Right kidney (tissue), 1 donor: ENCODE data around the gene ATF7IP.
"Not testable (repeated sequence)": the region's sequence is repeated elsewhere in the genome, so short reads cannot be mapped to it uniquely, and the experiment has no call there.

ENCODE experiments used
- DNase-seq: peaks from one replicate; pipeline ENCODE4 v3.0.0-alpha.2; 2016

The ATF7IP gene

DNA sequence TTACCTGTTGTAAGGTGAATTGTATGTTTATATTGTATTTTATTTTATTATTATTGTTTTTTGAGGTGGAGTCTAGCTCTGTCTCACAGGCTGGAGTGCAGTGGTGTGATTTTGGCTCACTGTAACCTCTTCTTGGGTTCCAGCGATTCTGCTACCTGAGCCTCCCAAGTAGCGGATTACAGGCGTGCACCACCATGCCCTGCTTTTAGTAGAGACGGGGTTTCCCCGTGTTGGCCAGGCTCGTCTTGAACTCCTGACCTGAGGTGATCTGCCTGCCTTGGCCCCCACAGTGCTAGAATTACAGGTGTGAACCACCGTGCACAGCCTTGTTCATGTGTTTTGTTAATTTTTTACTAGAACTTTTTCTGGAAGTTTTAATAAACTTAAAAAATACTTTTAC lies 3.8 kb downstream of the ATF7IP start:
- no peak for DNase-seq

DNA sequence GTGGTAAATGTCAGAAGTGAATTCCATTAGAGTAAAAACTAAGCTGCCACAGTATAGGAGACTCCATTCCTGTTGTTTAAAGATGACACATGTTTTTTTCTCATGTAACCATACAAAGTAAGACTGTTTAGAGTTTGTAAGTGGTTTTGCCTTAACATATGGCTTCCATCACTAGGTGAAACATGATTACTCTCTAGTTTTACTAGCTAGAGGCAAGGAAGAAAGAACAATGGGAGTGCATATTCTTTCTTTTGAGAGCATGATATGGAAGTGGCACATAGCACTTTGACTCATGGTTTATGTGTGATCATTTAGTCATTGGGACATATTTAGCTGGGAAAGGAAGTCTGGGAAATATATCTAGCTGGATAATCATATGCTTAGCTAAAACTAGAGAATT lies 7.7 kb downstream of the ATF7IP start:
- DNase-seq: no peak

DNA sequence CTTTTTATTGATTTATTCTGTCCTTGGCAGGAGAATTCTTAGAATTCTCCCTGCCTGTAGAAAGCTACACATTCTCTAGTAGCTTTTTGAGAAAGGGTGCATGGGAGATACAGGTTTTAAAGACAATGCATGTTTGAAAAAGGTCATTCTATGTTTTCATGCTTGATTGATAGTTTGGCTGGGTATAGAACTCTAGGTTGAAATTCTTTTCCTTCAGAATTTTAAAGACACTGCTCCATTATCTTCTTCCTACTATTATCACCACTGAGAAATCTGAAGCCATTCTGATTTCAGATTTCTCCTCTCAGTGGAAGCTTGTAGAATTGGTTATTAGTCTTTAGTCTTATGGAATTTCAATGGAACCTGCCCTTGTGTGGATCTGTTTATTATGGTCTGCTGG lies 14.0 kb downstream of the ATF7IP start:
- no peak for DNase-seq

DNA sequence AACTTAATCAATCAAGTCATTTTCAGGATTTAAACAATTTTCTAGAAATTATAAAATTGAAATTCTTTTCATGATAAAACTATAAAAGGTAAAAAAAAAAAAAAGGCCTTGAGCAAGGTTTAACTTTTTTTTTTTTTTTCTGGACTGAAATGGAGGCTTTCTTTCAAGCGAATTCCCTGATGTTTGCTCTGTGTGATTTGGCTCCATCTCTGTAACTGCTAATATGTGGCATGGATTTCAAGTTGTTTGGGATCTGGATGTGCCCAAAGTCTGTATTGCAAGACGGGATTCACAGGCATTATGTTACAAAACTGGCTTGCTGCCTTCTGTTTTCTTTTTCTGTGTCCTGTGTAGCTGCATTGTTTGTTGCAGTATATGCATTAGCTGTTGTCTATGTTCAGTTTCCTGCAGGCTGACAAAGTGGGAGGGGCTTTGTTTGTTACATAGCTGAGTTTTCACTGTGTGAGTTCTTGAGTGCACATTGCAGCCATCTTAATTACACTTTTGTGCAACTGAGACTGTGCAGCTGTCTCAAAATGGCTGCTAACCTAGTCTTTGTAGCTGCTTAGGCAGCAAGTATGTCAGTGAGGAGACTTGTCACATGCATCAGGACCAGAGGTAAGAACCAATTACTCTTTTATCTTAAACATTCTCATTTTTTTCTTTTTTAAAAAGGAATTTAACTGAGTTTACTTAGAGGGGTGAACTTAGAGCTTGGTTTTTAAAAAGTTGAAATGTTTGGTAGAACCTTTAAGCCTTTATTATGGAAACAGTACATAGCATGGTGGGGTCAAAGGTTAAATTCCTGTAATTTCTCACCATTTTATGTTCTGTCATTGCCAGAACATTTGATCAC lies 19.5 kb downstream of the ATF7IP start:
- DNase-seq: peak; percentile 75

DNA sequence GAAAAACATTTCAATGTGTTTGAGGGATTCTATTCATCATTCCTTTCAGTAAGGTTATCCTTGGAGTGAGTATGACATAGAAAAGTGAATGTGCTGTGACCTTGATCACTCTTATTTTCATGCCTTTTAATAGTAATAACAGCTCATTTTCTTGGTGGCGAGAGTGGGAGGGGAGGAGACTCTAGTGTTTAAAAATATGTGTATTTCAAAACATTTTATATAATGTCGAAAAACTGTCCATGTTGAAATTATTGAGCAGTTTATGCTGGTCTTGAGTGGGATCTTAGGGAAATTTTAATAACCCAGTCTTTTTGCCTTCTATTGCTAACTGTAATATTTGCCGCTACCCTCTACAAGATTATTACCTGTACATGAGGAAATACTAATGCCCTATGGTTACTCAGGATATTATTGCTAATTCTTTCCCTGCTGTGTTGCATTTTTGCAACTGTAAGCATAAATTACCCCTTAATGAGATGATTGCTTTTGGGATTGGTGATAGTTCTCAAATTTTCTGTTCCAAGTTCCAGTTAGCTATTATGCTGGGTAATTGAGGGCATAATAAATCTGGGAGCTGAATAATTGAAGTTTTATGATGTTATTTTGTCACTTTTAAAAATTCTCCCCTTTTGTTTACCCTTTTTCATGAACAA lies 21.9 kb downstream of the ATF7IP start:
- no peak for DNase-seq

DNA sequence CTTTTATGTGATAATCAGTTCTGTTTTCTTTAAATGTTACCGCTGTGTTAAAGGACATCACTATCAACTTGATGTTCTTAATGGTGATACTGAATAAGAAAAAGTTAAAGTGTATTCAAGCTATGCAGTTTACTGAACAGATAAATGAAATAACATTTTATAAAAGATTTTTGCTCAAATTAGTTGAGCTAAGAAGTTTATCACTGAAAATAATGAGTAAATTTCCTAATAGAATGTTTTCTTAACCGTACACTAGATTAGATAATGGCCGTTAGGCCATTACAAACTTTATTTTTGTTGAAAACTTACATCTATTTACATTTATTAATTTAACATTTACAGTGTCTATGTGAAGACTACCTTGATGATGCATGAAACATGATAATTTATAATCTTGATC lies 25.0 kb downstream of the ATF7IP start:
- no peak for DNase-seq

DNA sequence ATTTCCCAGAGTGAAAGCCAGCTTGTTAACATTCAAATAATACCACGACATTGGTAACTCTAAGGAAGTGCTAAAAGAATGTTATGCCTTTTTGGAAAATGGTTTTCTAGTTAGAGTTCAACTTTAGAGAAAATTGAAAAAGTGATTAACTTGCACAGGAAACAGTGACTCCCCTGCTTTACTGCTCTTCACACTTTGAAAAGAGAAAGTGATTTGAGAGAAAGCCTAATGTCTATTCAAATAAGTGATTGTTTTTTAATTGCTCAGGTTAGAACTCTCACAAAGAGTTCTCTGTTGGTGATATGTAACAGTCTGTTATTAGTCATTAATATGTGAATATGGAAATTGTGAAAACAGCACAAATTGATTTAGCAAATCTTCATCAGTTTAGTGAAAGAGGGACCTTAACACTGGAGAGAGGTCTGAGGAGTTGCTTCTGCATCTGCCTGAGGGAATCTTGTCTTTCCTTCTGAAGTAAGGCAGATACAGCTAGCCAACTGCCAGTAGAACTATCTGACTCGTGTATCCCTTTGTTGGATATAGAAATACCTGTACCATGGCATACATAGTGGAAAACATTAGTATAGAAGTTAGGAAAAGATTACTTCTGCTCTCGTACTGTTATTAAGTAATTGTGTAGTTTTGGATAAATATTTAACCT lies 25.5 kb downstream of the ATF7IP start:
- DNase-seq: no peak

DNA sequence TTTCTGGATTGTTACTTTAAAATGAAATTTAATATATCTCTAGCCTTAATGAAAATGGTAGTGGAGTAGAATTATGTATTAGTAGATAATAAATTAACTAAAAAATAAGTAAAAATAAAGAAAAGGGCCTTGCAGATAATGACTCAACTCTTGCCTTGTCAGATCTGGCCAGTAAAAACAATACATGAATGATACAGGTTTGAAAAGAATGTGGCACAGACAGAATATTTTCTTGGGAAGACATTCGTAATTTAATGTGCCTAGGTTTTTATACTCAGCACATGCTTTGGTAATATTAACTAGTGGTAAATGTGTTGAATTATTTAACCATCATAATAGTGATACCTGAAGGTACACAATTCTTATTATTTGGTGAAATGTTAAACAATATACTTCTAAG lies 28.3 kb downstream of the ATF7IP start:
- DNase-seq: no peak

DNA sequence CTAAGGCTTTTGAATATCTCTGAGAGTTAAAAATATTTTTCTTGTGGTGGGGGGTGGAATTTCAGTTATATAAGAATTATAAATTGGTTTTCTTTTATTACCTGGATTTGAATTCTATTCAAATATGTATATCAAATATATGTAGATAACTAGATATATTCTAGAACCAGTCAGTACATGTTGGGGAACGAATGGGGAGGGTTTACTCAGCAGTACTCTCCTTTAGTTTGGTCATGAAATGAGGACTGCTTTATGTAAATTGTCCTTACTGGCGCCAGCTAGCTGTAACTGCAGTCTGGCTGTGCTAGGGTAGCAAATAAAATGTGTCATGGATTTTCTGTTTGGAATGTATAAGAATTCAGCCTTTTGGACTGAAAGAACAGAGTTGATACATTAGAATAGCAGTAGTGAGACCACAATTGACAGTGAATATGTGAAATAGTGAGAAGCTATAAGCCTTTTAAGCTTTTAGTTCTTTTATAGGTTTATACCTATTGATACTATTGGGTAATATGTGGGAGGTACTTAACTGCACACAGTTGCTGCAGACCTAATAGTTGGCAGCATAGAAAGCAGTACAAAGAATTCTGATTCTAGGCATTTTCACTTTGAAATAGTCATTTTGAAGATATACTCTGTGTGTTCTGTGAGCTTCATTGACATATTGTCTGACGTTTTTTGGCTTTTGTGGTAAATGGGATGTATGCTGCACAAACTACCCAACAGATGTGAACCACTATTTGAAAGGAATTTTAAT lies 29.0 kb downstream of the ATF7IP start:
- peak; percentile 29 for DNase-seq

DNA sequence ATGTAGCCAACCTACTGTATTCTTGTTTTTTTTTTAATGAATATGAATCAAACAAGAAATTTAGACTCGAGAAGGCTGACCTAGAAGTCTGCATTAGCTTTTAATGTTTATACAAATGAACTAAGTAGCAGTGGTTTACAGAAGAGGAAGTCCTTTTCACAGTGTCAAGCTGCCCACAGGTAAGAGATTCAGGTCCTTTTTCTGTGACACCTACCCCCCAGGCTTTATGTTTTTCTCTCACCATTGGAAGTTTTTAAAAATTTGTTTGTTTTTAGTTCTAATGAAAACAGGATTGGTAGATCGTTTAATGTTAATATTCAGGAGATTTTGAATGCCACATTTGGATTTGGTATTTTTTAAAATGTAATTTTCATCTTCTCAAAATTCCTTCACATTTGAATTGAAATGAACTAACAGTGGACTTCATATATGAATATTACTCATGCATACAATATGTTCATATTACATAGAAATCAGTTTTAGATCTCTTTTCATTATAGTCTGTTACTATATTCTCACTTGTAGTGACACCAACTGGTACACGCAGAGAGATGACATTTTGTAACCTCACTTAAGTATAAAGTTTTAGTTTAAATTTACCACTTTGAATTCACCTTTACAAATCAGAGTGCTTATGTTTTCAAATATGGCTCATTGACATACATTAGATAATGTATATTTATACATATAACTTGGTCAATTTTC lies 29.7 kb downstream of the ATF7IP start:
- no peak for DNase-seq

DNA sequence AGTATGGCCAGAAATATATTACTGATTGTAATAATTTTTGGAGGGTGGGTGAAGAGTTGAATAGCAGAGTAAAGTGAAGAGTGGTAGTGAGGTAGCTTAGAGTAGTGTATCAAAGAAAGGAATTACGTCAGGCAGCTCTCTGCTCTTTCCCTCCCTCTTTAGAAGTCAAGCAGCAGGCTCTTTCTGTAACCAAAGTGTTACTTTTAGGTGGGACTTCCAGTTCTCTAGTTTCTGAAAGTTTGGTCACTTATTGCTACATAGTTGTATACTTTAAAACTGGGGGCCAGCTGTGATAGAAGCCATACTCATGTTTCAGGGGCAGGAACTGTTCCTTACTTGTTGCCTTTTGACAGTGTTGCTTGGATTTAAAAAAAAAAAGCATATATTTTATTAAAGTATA lies 30.6 kb downstream of the ATF7IP start:
- no peak for DNase-seq

DNA sequence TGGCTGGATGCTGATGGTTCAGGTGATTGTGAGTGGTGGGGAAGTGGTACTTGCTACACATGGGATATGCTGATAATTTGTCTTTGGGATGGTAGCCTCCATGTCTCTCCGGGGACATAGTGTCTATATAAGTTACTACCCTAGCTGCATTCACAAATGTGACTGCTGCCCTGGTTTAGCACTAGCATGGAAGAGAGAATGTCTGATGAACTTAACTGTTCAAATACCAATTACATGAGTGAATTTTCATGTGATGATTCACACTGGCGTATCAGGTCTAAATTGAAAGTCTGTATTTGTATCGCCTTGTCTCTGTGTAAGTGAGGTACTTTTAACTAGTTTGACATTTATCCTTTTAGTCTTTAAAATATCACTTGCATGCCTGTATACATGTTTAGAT lies 34.4 kb downstream of the ATF7IP start:
- no peak for DNase-seq

DNA sequence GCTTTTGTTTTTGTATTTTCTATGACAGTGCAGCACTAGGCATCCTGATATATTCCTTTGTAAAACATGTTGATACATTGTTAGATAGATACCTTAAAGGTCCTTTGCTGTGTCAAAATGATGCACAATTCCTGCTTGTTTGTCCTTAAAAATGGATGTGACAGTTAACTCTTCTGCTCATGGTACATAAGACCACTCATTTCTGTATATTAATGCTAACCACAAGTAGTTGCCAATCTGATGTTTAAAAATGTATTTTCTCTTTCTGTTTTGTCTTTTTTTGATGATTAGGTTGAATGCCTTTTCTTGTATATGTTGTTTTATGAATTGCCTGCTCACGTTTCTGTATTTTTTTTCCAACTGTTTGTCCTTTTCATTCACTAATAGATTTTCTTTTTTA lies 35.1 kb downstream of the ATF7IP start:
- DNase-seq: no peak

DNA sequence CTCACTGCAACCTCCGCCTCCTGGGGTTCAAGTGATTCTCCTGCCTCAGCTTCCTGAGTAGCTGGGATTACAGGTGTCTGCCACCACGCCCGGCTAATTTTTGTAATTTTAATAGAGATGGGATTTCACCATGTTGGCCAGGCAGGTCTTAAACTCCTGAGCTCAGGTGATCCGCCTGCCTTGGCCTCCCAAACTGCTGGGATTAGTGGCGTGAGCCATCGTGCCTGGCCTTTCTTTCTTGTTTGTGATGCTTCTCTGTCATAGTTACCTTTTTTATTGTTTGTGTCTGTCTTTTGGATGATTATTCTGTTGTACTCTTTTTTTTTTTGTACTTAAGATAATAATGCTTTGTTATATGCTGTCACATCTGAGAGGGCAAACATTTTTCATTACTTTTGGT lies 35.8 kb downstream of the ATF7IP start:
- not testable (repeated sequence) for DNase-seq

DNA sequence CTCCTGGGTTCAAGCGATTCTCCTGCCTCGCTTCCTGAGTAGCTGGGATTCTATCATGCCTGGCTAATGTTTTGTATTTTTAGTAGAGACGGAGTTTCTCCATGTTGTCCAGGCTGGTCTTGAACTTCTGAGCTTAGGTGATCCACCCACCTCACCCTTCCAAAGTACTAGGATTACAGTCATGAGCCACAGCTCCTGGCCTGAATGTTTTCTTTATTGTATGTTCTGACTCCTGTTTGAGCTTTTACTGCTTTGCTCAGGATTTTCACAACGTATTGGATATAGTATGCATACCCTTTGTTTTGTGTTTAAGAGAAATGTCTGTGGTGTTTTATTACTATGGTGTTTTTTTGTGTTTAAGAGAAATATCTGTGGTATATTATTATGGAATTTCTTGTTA lies 37.2 kb downstream of the ATF7IP start:
- DNase-seq: no peak

DNA sequence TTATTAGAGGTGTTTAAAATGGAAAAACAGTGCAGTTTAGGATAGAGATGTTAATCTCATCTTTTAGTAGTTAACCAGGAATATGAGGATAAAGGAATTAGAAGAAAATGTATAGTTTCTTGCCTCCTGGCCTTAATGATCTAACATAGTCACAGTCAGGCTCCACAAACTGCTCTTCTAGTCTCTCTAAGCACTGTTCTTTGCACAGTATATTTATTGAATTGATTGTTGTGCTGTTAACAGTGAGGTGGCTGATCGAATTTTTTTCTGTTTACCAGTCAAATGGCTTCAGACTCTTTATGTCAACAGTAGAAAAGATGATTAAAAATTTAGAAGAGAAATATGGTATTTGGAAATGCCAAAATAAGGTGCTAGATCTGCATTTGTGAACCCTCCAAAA lies 37.8 kb downstream of the ATF7IP start:
- DNase-seq: no peak

DNA sequence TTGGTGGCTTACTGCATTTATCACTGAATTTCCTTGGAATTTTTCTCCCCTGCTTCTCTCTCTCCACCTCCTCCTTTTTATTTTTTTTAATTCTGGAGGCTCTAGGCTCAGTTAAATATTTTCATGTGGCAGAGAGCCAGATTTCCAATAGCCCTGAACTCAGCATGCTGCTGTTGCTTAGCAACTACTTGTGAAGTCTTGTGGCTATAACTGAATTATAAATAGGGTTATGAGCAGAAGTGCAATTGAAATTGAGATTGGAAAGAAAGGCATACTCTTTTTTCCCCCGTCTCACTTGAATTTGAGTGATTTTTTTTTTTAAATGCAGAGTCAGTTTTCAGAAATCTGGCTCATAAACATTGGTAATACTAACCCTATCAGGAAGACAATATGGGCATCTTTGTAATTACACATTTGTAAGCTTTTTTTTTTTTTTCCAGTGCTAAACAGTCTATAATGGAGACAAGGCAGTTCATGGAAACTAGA lies 38.3 kb downstream of the ATF7IP start:
- peak; percentile 51 for DNase-seq

DNA sequence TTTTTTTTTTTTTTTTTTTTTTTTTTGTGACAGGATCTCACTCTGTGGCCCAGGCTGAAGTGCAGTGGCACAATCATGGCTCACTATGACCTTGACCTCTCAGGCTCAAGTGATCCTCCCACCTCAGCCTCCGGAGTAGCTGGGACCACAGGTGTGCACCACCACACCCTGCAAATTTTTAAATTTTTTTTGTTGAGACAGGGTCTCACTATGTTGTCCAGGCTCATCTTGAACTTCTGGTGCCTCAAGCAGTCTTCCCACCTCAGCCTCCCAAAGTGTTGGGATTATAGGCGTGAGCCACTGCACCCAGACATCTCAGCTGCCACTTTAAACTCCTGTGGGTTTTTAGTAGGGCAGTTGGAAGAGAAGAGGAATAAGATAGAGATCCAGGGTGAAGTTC lies 39.9 kb downstream of the ATF7IP start:
- not testable (repeated sequence) for DNase-seq

DNA sequence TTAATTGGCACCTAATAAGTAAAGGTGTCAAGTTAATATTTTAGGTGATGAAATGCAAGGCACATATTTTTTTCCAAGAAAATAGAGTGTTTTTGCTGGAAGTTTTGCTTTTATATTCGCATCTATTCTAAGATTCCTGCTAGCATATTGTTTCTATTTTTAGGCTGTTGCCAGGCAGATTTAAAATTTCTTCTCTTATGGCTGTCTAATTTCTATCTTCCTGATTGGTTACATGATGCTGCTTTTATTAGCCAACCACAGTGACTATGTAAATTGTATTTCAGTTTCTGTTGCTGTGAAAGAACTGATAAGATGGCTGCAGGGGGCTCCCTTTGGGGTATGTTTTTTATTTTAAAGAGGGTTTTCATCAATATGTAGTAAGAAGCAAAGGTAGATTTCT lies 42.7 kb downstream of the ATF7IP start:
- no peak for DNase-seq

DNA sequence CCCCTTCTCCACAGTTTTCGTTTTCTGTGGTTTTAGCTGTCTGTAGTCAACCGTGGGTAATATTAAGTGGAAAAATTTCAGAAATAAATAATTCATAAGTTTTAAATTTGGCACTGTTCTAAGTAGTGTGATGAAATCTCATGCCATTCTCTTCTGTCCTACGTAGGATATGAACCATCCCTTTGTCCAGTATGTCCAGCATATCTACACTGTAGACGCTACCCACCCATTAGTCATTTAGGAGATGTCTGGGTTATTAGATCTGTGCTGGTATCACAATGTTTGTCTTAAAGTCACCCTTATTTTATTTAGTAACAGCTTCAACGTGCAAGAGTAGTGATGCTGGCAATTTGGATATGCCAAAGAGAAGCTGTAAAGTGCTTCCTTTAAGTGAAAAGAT lies 44.7 kb downstream of the ATF7IP start:
- DNase-seq: no peak

DNA sequence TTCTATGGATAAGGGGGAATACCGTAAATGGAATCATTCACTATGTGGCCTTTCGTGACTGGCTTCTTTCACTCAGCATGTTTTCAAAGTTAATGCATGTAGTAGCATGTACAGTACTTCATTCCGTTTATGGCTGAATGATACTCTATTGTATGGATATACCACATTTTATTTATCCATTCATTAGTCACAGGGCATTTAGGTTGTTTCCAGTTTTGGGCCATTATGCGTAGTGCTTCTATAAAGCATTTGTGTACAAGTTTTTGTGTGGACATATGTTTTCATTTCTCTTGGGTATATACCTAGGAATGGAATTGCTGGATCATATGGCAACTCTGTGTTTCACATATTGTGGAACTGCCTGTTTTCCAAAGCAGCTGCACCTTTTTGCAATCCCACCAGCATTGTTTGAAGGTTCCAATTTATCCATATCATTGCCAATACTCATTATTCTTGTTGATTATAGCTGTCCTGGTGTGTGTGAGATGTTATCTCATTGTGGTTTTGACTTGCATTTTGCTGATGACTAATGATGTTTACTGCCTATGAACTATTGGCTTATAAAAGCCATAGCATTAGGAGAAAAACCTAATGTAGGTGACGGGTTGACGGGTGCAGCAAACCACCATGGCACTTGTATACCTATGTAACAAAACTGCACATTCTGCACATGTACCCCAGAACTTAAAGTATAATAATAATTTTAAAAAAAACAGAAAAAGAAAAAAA lies 45.5 kb downstream of the ATF7IP start:
- DNase-seq: no peak
